ENCODE measurements around the gene EEF1AKMT3. TPM values are rescaled to one million over a fixed set of nuclear protein-coding genes. Genes with fewer than 3 reads are reported as not detected.

Gene EEF1AKMT3

DNA sequence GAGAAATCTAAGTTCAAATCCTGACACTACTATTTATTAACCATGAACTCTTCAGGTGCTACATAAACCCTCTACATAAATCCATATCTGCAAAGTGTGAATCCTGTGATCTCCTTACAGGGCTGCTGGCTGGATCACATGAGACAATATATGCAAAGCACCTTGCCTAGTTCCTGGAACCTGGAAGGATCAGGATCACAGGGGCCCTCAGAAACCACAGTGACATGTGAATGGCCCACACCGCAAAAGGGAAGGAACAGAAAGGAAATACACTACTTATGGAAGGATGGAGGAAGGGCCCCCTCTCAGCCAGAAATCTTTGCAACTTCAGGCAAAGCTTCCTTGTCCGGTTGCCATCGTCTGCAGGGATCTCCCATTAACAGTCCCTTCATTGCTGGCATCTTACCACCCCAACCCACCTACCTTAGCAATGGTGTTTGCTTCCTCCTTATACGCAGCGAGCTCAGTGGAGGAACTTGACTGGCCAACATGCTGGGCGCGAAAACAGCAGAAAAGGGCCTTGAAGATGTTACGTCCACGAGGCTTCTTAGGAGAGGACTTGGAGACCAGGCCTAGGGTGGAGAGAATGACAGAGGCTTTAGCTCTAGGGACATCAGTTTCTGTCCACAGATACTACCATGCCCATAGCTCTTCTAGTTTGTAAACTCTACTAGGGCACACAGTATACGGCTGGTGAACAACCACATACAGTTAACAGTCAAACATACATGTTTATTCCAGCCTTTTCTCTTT is 56.8 kb downstream of the EEF1AKMT3 start:
- no peak overlapping the region for H3K9ac ChIP-seq (ENCODE audit: low read depth, low read length, poor library complexity)
- H2BK5ac ChIP-seq (ENCODE audit: low read length): no peak overlapping the region
- no peak overlapping the region for H3K18ac ChIP-seq (ENCODE audit: low read length)
- no peak overlapping the region for H3K4me2 ChIP-seq (ENCODE audit: insufficient read depth, low read length, poor library complexity, severe bottlenecking)
- H2AFZ ChIP-seq (ENCODE audit: low read length): no peak overlapping the region
- H4K8ac ChIP-seq (ENCODE audit: low read depth, low read length): no peak overlapping the region
- no peak overlapping the region for H3K4ac ChIP-seq (ENCODE audit: low read length)
- no CpG with 5 or more reads among the region's 10 CpGs for WGBS, 2 donors (ENCODE audit: extremely low coverage in 2 of 2, insufficient read length in 2 of 2, insufficient replicate concordance in 1 of 2)
- no peak for DNase-seq (ENCODE audit: low spot score)
- H3K23ac ChIP-seq (ENCODE audit: low read depth, low read length, poor library complexity): no peak overlapping the region
- peaks cover 39 to 69% of the 10 kb centered on the region in 2 donors for H3K36me3 ChIP-seq (replicated peaks in 1 of 2; ENCODE audit: control insufficient read depth in 2 of 2, insufficient read depth in 2 of 2, low read length in 2 of 2)
- peaks cover 17 to 25% of the 10 kb centered on the region in 2 donors for H3K4me1 ChIP-seq (ENCODE audit: control insufficient read depth in 2 of 2, insufficient read depth in 1 of 2, low read depth in 1 of 2, low read length in 2 of 2)
- H3K27ac ChIP-seq (replicated peaks; ENCODE audit: low read length): no peak overlapping the region
- H2BK120ac ChIP-seq (ENCODE audit: low read depth, low read length): no peak overlapping the region
- no peak overlapping the region for H2BK15ac ChIP-seq (ENCODE audit: low read length)
- no peak overlapping the region for H2AK5ac ChIP-seq (ENCODE audit: low read depth, low read length)
- H4K91ac ChIP-seq (ENCODE audit: low read depth, low read length, poor library complexity): no peak overlapping the region
- no peak overlapping the region for H3K4me3 ChIP-seq (ENCODE audit: low read length in 2 of 2)
- no peaks in the 10 kb centered on the region for H3K27me3 ChIP-seq (ENCODE audit: control insufficient read depth in 3 of 3, insufficient read depth in 3 of 3, low read depth in 1 of 3, low read length in 3 of 3)
- no peaks in the 10 kb centered on the region for H3K79me1 ChIP-seq (ENCODE audit: low read depth, low read length)
- H3K14ac ChIP-seq (ENCODE audit: low read length): no peak overlapping the region
- H2BK12ac ChIP-seq (ENCODE audit: low read length): no peak overlapping the region
- no peaks in the 10 kb centered on the region for H3K9me3 ChIP-seq (replicated peaks in 1 of 2; ENCODE audit: control insufficient read depth in 2 of 2, insufficient read depth in 1 of 2, low read depth in 1 of 2, low read length in 2 of 2)

DNA sequence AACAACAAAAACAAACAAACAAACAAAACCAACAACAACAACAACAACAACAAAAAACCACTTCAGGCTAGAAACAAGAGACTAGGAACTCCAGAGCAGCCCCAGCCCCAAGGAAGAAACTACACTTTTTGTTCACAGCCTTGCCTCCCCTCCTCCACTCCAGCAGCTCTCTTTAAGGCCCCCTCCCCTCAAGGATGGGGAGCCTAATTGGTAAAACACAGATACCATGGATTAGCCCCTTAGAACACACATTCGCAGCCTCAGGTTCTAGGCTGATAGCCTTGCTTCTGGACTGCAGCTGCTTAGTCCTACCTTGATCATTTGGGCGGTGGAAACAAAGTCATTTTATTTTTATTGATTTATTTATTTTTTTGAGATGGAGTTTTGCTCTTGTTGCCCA is 58.0 kb downstream of the EEF1AKMT3 start:
- Histone ChIP-seq H3K4me3 (ENCODE audit: low read length in 2 of 2) (no peak overlapping the region), H2BK5ac (ENCODE audit: low read length) (no peak overlapping the region), H4K8ac (ENCODE audit: low read depth, low read length) (no peak overlapping the region), H3K79me1 (ENCODE audit: low read depth, low read length) (no peaks in the 10 kb centered on the region), H3K4me1 (ENCODE audit: control insufficient read depth in 2 of 2, insufficient read depth in 1 of 2, low read depth in 1 of 2, low read length in 2 of 2) (peaks cover 20 to 31% of the 10 kb centered on the region in 2 donors), H2AFZ (ENCODE audit: low read length) (no peak overlapping the region), H3K27ac (replicated peaks; ENCODE audit: low read length) (no peak overlapping the region), H3K14ac (ENCODE audit: low read length) (no peak overlapping the region), H2BK12ac (ENCODE audit: low read length) (no peak overlapping the region), H3K27me3 (ENCODE audit: control insufficient read depth in 3 of 3, insufficient read depth in 3 of 3, low read depth in 1 of 3, low read length in 3 of 3) (no peaks in the 10 kb centered on the region), H3K23ac (ENCODE audit: low read depth, low read length, poor library complexity) (no peak overlapping the region), H3K18ac (ENCODE audit: low read length) (no peak overlapping the region), H2AK5ac (ENCODE audit: low read depth, low read length) (no peak overlapping the region), H3K9ac (ENCODE audit: low read depth, low read length, poor library complexity) (no peak overlapping the region), H3K36me3 (replicated peaks in 1 of 2; ENCODE audit: control insufficient read depth in 2 of 2, insufficient read depth in 2 of 2, low read length in 2 of 2) (peaks cover 30 to 57% of the 10 kb centered on the region in 2 donors), H2BK120ac (ENCODE audit: low read depth, low read length) (no peak overlapping the region), H3K4me2 (ENCODE audit: insufficient read depth, low read length, poor library complexity, severe bottlenecking) (no peak overlapping the region), H3K9me3 (replicated peaks in 1 of 2; ENCODE audit: control insufficient read depth in 2 of 2, insufficient read depth in 1 of 2, low read depth in 1 of 2, low read length in 2 of 2) (no peaks in the 10 kb centered on the region), H4K91ac (ENCODE audit: low read depth, low read length, poor library complexity) (no peak overlapping the region), H2BK15ac (ENCODE audit: low read length) (no peak overlapping the region), H3K4ac (ENCODE audit: low read length) (no peak overlapping the region)
- whole genome bisulfite sequencing, 2 donors (ENCODE audit: extremely low coverage in 2 of 2, insufficient read length in 2 of 2, insufficient replicate concordance in 1 of 2): no CpG with 5 or more reads among the region's 2 CpGs
- no peak for DNase-seq (ENCODE audit: low spot score)

Small RNAs within 50 kb of the gene (small RNA-seq; reads per million reads assigned to genes)
- gene MIR26A2 (ENCODE audit: insufficient read depth) (33.9 reads per million, percentile 89 among the genes with 10 or more reads in this experiment), gene RNU6-1083P (ENCODE audit: insufficient read depth) (not detected)
